Ascending aorta (tissue), 2 donors: ENCODE results near the gene CDIP1. TPM values are rescaled to one million over a fixed set of nuclear protein-coding genes. Genes with fewer than 3 reads are reported as not detected.

Experiments used
- DNase-seq, 2 donors: peaks; one replicate each; pipeline ENCODE4 v3.0.0-alpha.2; 2019; ENCODE audit warnings: low spot score in 2 of 2
- H3K27ac ChIP-seq, 2 donors: fragments of 200-600 bp; sonication (generic); one replicate each; pipeline ENCODE4 v1.5.1; 2016 to 2017; ENCODE audit warnings: mild to moderate bottlenecking in 1 of 2
- H3K27me3 ChIP-seq: fragments of 200-600 bp; sonication (generic); one replicate; pipeline ENCODE4 v1.5.1; 2017
- H3K36me3 ChIP-seq, 2 donors: fragments of 200-600 bp; sonication (generic); one replicate each; pipeline ENCODE4 v1.5.1; 2016
- H3K4me1 ChIP-seq, 2 donors: fragments of 200-600 bp; sonication (generic); one replicate each; pipeline ENCODE4 v1.5.1; 2016 to 2017; ENCODE audit warnings: mild to moderate bottlenecking in 1 of 2
- H3K4me3 ChIP-seq, 2 donors: fragments of 200-600 bp; sonication (generic); one replicate each; pipeline ENCODE4 v1.5.1; 2016 to 2017; ENCODE audit warnings: mild to moderate bottlenecking in 1 of 2
- H3K9me3 ChIP-seq, 2 donors: fragments of 200-600 bp; sonication (generic); one replicate each; pipeline ENCODE4 v1.5.1; 2016
- CTCF ChIP-seq, 3 experiments: fragments of 200-600 bp in 2 of 3; fragments of 450-650 bp in 1 of 3; sonication (generic) in 2 of 3; IDR thresholded peaks; one replicate each; pipeline ENCODE4 v1.5.1; 2016 to 2019; ENCODE audit warnings: antibody characterized with exemption in 3 of 3, mild to moderate bottlenecking in 1 of 3, moderate library complexity in 1 of 3
- intact Hi-C: fragments of 100-400 bp; cut with DNase I; formaldehyde crosslinking; loops from one replicate; pipeline ENCODE4 v1.15.1; 2023
- total RNA-seq: library from RNA; depleted of rRNA; stranded (reverse); fragments of >200 nt; gene quantifications from one replicate; pipeline ENCODE4 v1.1.0, GENCODE V29; 2016

The CDIP1 gene
- total RNA-seq, 1 donor from 2014 or later, result 36.9 TPM

GRCh38 chr16:4539716-4540284 is 1.2 kb upstream of the CDIP1 start:
- no peaks in the 10 kb centered on the region for H3K27me3 ChIP-seq
- H3K9me3 ChIP-seq, result no peaks in the 10 kb centered on the region
- no peak overlapping the region for H3K4me3 ChIP-seq
- no peak for TF ChIP-seq CTCF (IDR thresholded peaks at IDR 0.05)
- H3K4me1 ChIP-seq, result peaks cover 13% of the 10 kb centered on the region in 2 donors
- no peak for DNase-seq
- intact Hi-C loops, result loop anchor here (10.0 kb wide), 1 partner anchor 825 kb away; the partner anchor contains the start of gene TRAP1
- H3K27ac ChIP-seq, result no peak overlapping the region
- no peaks in the 10 kb centered on the region for H3K36me3 ChIP-seq

GRCh38 chr16:4537376-4538343 is 913 bp downstream of the CDIP1 start:
- intact Hi-C loops, result loop anchor here (10.0 kb wide), 1 partner anchor 823 kb away; the partner anchor contains the start of gene TRAP1
- Histone ChIP-seq H3K27ac (peak overlapping the region; percentile 87 to 90), H3K9me3 (no peaks in the 10 kb centered on the region), H3K27me3 (no peaks in the 10 kb centered on the region), H3K4me1 (peaks cover 13 to 16% of the 10 kb centered on the region in 2 donors), H3K36me3 (no peaks in the 10 kb centered on the region), H3K4me3 (peak overlapping the region; percentile 71 to 95)
- no peak for TF ChIP-seq CTCF (IDR thresholded peaks at IDR 0.05)
- DNase-seq, result peak in 1 of 2 donors; percentile 68

- peaks cover 13 to 16% of the 10 kb centered on the region in 2 donors for H3K4me1 ChIP-seq
- TF ChIP-seq CTCF (IDR thresholded peaks at IDR 0.05), result no peak
- H3K27me3 ChIP-seq, result no peaks in the 10 kb centered on the region
- H3K36me3 ChIP-seq, result peaks cover 0 to 4% of the 10 kb centered on the region in 2 donors
- no peaks in the 10 kb centered on the region for H3K9me3 ChIP-seq
- H3K4me3 ChIP-seq, result peak overlapping the region in 1 of 2 donors; percentile 95
- H3K27ac ChIP-seq, result peak overlapping the region; percentile 87 to 90
- DNase-seq, result peak in 1 of 2 donors; percentile 68
- intact Hi-C loops, result loop anchor here (10.0 kb wide), 1 partner anchor 822 kb away; the partner anchor contains the start of gene TRAP1
Measured at GRCh38 chr16:4536391-4537106, 2.0 kb downstream of the CDIP1 start.

- Histone ChIP-seq H3K9me3 (no peaks in the 10 kb centered on the region), H3K4me3 (no peak overlapping the region), H3K36me3 (peaks cover 0 to 4% of the 10 kb centered on the region in 2 donors), H3K4me1 (peaks cover 13 to 16% of the 10 kb centered on the region in 2 donors), H3K27me3 (no peaks in the 10 kb centered on the region), H3K27ac (peak overlapping the region; percentile 87 to 90)
- intact Hi-C loops, result loop anchor here (10.0 kb wide), 1 partner anchor 821 kb away; the partner anchor contains the start of gene TRAP1
- no peak for DNase-seq
- TF ChIP-seq CTCF (IDR thresholded peaks at IDR 0.05), result no peak
Measured at GRCh38 chr16:4535627-4536108, 2.9 kb downstream of the CDIP1 start.
